Activated CD4-positive, alpha-beta memory T cell treated with anti-CD3 and anti-CD28 coated beads for 36 hours (primary cell): Measurements from ENCODE around the gene CDC42BPA. TPM values are rescaled to one million over a fixed set of nuclear protein-coding genes. Genes with fewer than 3 reads are reported as not detected.
"Not testable (repeated sequence)": the region's sequence is repeated elsewhere in the genome, so short reads cannot be mapped to it uniquely, and the experiment has no call there.

Experiments used
- CTCF ChIA-PET: fragments of 350-600 bp; sonication (Branson Sonifier 250); formaldehyde crosslinking; loops from one replicate; lab custom pipeline; 2021; ENCODE audit warnings: antibody characterized with exemption, inconsistent platforms; lab: Charles Lee
- POLR2A ChIA-PET: fragments of 350-600 bp; sonication (Branson Sonifier 250); formaldehyde crosslinking; loops from one replicate; lab custom pipeline; 2021; ENCODE audit warnings: antibody characterized with exemption; lab: Charles Lee
- DNase-seq: peaks from one replicate; pipeline ENCODE4 v3.0.0-alpha.2; 2020
- H3K27ac Mint-ChIP-seq: one replicate; pipeline ENCODE4 v1.8.0; 2021; ENCODE audit warnings: mixed read lengths
- H3K27me3 Mint-ChIP-seq: one replicate; pipeline ENCODE4 v1.8.0; 2021; ENCODE audit warnings: mixed read lengths
- H3K36me3 Mint-ChIP-seq: one replicate; pipeline ENCODE4 v1.8.0; 2021; ENCODE audit warnings: mixed read lengths
- H3K4me1 Mint-ChIP-seq: one replicate; pipeline ENCODE4 v1.8.0; 2021; ENCODE audit warnings: low read depth, mixed read lengths
- H3K4me3 Mint-ChIP-seq: one replicate; pipeline ENCODE4 v1.8.0; 2021; ENCODE audit warnings: mild to moderate bottlenecking, mixed read lengths
- H3K9me3 Mint-ChIP-seq: one replicate; pipeline ENCODE4 v1.8.0; 2021; ENCODE audit warnings: mixed read lengths
- intact Hi-C: fragments of 100-400 bp; cut with micrococcal nuclease; formaldehyde crosslinking; loops from one replicate; pipeline ENCODE4 v1.15.1; 2023
- total RNA-seq, 2 experiments: library from RNA; stranded (reverse); gene quantifications; one replicate each; pipeline ENCODE4 v1.2.3, GENCODE V29; 2021

CDC42BPA gene
- total RNA-seq, 2 experiments from 2014 or later, result 2.1 to 3.1 TPM

- Mint-ChIP-seq H3K9me3 (no peaks in the 10 kb centered on the region), H3K27ac (no peak overlapping the region), H3K36me3 (no peaks in the 10 kb centered on the region), H3K27me3 (no peaks in the 10 kb centered on the region), H3K4me1 (no peaks in the 10 kb centered on the region), H3K4me3 (no peak overlapping the region)
- no peak for DNase-seq
- CTCF ChIA-PET, result no interaction called here
- POLR2A ChIA-PET, result no interaction called here
- intact Hi-C loops, result no loop called here
Observed at GRCh38 chr1:227124473-227124872, 193.8 kb downstream of the CDC42BPA start.

DNA sequence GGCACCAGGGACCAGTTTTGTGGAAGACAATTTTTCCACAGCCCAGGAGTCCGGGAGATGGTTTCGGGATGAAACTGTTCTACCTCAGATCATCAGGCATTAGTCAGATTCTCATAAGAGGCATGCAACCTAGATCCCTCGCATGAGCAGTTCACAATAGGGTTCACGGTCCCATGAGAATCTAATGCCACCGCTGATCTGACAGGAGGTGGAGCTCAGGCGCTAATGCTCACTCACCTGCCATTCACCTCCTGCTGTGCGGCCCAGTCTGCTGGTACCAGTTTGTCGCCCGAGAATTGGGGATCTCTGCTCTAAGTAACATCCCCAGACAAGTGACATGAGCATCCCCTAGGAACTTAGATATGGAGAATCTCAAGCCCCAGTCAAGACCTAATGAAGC is 197.5 kb downstream of the CDC42BPA start:
- no peaks in the 10 kb centered on the region for H3K36me3 Mint-ChIP-seq
- H3K4me1 Mint-ChIP-seq, result no peaks in the 10 kb centered on the region
- H3K27ac Mint-ChIP-seq, result no peak overlapping the region
- H3K27me3 Mint-ChIP-seq, result peaks cover 3% of the 10 kb centered on the region
- ChIA-PET POLR2A (no interaction called here), CTCF (no interaction called here)
- no peak for DNase-seq
- intact Hi-C loops, result no loop called here
- no peaks in the 10 kb centered on the region for H3K9me3 Mint-ChIP-seq
- H3K4me3 Mint-ChIP-seq, result no peak overlapping the region

DNA sequence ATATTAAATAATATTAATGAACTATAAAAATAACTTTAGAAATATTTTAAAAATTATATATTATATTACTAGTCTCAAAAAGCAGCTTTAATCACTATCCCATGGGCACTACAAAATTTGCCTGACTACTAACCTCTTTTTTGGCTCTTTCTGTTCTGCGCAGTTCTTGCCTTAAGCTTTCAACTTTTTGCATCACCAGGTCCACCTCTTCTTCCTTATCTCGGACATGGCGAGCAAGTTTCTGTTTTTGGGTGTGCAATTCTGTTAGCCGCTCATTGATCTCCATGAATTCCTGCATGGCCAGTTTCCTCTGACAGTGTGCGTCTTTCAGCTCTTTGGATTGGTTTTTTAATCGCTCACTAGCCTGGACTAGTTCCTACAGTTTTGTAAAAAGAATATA is 205.8 kb downstream of the CDC42BPA start:
- CTCF ChIA-PET, result interaction anchor here (0.7 to 1.6 kb wide), 3 partner anchors 19 to 639 kb away, joined by 3 read pairs; no protein-coding TSS in a partner anchor

GRCh38 chr1:227111782-227112181 is 206.5 kb downstream of the CDC42BPA start:
- peaks cover 25% of the 10 kb centered on the region for H3K27me3 Mint-ChIP-seq
- no peak overlapping the region for H3K27ac Mint-ChIP-seq

More for the DNA sequence above, 205.8 kb downstream of the CDC42BPA start:
- Mint-ChIP-seq H3K27ac (no peak overlapping the region), H3K4me1 (no peaks in the 10 kb centered on the region), H3K4me3 (no peak overlapping the region), H3K9me3 (no peaks in the 10 kb centered on the region), H3K27me3 (peaks cover 23% of the 10 kb centered on the region), H3K36me3 (no peaks in the 10 kb centered on the region)
- POLR2A ChIA-PET, result no interaction called here
- DNase-seq, result no peak
- intact Hi-C loops, result no loop called here

DNA sequence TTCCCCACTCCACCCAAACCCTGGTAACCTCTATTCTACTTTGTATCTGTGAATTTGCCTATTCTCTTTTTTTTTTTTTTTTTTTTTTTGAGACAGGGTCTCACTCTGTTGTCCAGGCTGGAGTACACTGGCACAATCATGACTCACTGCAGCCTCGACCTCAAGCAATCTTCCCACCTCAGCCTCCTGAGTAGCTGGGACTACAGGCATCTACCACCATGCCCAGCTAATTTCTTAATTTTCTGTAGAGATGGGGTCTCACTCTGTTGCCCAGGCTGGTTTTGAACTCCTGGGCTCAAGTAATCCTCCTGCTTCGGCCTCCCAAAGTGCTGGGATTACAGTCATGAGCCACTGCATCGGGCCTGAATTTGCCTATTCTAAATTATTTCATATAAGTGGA is 213.0 kb downstream of the CDC42BPA start:
- POLR2A ChIA-PET, DNase-seq, H3K4me1 Mint-ChIP-seq, H3K36me3 Mint-ChIP-seq, H3K4me3 Mint-ChIP-seq, CTCF ChIA-PET, H3K9me3 Mint-ChIP-seq, H3K27ac Mint-ChIP-seq: not testable (repeated sequence)
- intact Hi-C loops, result loop anchor here (10.0 kb wide), 1 partner anchor 60 kb away; no protein-coding TSS in a partner anchor
- H3K27me3 Mint-ChIP-seq, result peaks cover 14% of the 10 kb centered on the region

More at GRCh38 chr1:227111782-227112181, 206.5 kb downstream of the CDC42BPA start:
- intact Hi-C loops, result no loop called here
- ChIA-PET CTCF (interaction anchor here (1.4 to 1.6 kb wide), 2 partner anchors 18 to 200 kb away, joined by 3 read pairs; no protein-coding TSS in a partner anchor), POLR2A (no interaction called here)
- H3K36me3 Mint-ChIP-seq, result no peaks in the 10 kb centered on the region
- no peaks in the 10 kb centered on the region for H3K9me3 Mint-ChIP-seq
- no peak for DNase-seq
- no peaks in the 10 kb centered on the region for H3K4me1 Mint-ChIP-seq
- no peak overlapping the region for H3K4me3 Mint-ChIP-seq

GRCh38 chr1:227102056-227102455 is 216.2 kb downstream of the CDC42BPA start:
- H3K27me3 Mint-ChIP-seq, result peaks cover 8% of the 10 kb centered on the region
- intact Hi-C loops, result loop anchor here (10.0 kb wide), 1 partner anchor 57 kb away; no protein-coding TSS in a partner anchor
- ChIA-PET POLR2A (no interaction called here), CTCF (no interaction called here)
- no peak overlapping the region for H3K4me3 Mint-ChIP-seq
- H3K9me3 Mint-ChIP-seq, result no peaks in the 10 kb centered on the region
- no peaks in the 10 kb centered on the region for H3K36me3 Mint-ChIP-seq
- no peak overlapping the region for H3K27ac Mint-ChIP-seq
- no peaks in the 10 kb centered on the region for H3K4me1 Mint-ChIP-seq
- no peak for DNase-seq

DNA sequence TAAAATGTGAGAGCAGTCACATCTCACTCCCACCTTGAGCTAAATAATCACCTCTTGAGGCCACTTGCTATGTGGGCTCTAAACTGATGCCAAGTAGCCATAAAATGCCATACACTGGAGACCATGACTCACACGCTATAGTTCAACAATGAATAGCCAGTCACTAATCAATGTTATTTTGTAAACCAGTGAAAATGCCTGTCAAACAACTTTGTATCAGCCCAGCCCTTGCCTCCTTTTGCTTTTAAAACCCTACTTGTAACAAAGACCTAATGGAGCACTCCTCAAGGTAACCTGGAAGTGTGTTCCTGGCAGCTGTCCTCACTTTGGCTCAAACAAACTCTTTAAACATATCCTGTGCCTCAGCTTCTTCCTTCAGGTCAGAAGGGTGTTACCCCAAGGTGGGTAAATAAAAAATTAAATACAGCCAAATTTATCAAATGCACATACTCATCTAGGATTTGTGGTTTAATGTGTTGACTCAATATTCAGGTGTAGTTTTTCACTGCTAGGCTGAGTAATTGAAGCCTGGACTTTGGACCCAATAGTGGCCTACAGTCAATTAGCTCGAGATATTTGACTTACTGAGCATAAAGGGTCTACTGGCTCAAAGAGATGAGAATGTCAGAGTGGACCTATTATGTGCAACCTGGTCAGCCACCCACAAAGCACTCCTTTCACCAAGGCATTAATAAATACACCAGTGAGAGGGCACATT is 223.9 kb downstream of the CDC42BPA start:
- H3K27me3 Mint-ChIP-seq, result no peaks in the 10 kb centered on the region
- DNase-seq, result no peak
- CTCF ChIA-PET, result interaction anchor here (0.9 kb wide), 1 partner anchor 18 kb away, joined by 3 read pairs; no protein-coding TSS in a partner anchor
- H3K4me3 Mint-ChIP-seq, result no peak overlapping the region
- H3K36me3 Mint-ChIP-seq, result no peaks in the 10 kb centered on the region
- intact Hi-C loops, result no loop called here
- no peak overlapping the region for H3K27ac Mint-ChIP-seq
- no peaks in the 10 kb centered on the region for H3K9me3 Mint-ChIP-seq
- no peaks in the 10 kb centered on the region for H3K4me1 Mint-ChIP-seq
- POLR2A ChIA-PET, result no interaction called here

GRCh38 chr1:227093309-227093708 is 225.0 kb downstream of the CDC42BPA start:
- POLR2A ChIA-PET, result no interaction called here
- no peak overlapping the region for H3K4me3 Mint-ChIP-seq
- no peaks in the 10 kb centered on the region for H3K36me3 Mint-ChIP-seq
- H3K9me3 Mint-ChIP-seq, result no peaks in the 10 kb centered on the region
- DNase-seq, result no peak
- CTCF ChIA-PET, result interaction anchor here (0.9 kb wide), 1 partner anchor 19 kb away, joined by 3 read pairs; no protein-coding TSS in a partner anchor
- H3K27me3 Mint-ChIP-seq, result no peaks in the 10 kb centered on the region
- H3K27ac Mint-ChIP-seq, result no peak overlapping the region
- H3K4me1 Mint-ChIP-seq, result no peaks in the 10 kb centered on the region
- intact Hi-C loops, result no loop called here

GRCh38 chr1:227092069-227092468 is 226.2 kb downstream of the CDC42BPA start:
- no peak overlapping the region for H3K4me3 Mint-ChIP-seq
- no peaks in the 10 kb centered on the region for H3K9me3 Mint-ChIP-seq
- POLR2A ChIA-PET, result no interaction called here
- no peaks in the 10 kb centered on the region for H3K4me1 Mint-ChIP-seq
- DNase-seq, result no peak
- intact Hi-C loops, result no loop called here
- H3K36me3 Mint-ChIP-seq, result no peaks in the 10 kb centered on the region
- H3K27ac Mint-ChIP-seq, result no peak overlapping the region
- CTCF ChIA-PET, result interaction anchor here (0.6 kb wide), 1 partner anchor 266 kb away, joined by 4 read pairs; no protein-coding TSS in a partner anchor
- peaks cover 1% of the 10 kb centered on the region for H3K27me3 Mint-ChIP-seq

DNA sequence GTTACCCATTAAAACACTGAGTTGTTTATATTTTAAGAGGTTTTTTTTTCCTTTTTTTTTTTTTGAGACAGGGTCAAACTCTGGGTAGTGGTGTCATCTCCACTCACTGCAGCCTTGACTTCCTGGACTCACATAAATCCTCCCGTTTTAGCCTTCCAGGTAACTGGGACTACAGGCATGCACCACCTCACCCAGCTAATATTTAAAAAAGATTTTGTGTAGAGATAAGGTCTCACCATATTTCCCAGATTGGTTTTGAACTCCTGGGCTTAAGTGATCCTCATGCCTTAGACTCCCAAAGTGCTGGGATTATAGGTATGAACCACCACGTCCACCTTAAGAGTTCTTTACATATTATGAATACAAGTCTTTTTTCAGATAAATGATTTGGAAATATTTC is 231.7 kb downstream of the CDC42BPA start:
- Mint-ChIP-seq H3K4me1 (no peaks in the 10 kb centered on the region), H3K9me3 (peaks cover 14% of the 10 kb centered on the region), H3K4me3 (no peak overlapping the region), H3K27me3 (peaks cover 7% of the 10 kb centered on the region), H3K27ac (no peak overlapping the region), H3K36me3 (no peaks in the 10 kb centered on the region)
- CTCF ChIA-PET, result no interaction called here
- no peak for DNase-seq
- POLR2A ChIA-PET, result no interaction called here
- intact Hi-C loops, result no loop called here

DNA sequence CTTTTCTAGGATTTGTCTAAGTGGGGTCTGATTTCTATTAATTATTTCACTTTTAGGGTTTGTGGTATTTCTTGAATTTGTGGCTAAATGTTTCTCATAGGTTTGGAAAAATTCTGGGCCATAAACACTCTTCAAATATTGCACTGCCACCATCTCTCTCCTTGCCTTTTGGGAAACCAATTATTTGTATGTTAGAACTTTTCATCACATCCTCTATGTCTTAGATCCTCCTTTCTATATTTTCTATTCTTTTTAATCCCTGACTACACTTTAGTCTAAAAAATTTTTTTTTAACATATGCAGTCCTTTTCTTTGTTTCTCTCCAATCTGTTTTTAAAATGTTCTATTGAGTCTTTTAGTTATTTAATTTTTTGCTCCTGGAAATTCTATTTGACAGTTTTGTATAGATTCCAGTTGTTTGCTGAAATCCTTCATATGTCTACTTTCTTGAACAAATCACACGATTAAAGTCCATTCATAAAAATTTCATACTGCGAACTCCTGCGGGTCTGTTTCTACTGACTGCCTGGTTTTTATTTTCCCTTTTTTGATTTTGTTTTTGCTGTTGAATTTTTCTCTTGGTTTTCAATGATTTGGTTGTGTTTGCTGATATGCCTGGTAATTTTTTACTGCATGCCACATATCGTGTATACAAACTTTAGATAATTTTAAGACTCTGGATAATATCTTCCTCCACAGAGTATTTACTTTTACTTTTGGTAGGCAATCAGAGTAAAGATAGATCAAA is 235.1 kb downstream of the CDC42BPA start:
- no peak overlapping the region for H3K27ac Mint-ChIP-seq
- intact Hi-C loops, result no loop called here
- POLR2A ChIA-PET, result no interaction called here
- H3K27me3 Mint-ChIP-seq, result peaks cover 9% of the 10 kb centered on the region
- no peaks in the 10 kb centered on the region for H3K36me3 Mint-ChIP-seq
- CTCF ChIA-PET, result no interaction called here
- no peaks in the 10 kb centered on the region for H3K4me1 Mint-ChIP-seq
- no peak for DNase-seq
- no peak overlapping the region for H3K4me3 Mint-ChIP-seq
- peaks cover 14% of the 10 kb centered on the region for H3K9me3 Mint-ChIP-seq

DNA sequence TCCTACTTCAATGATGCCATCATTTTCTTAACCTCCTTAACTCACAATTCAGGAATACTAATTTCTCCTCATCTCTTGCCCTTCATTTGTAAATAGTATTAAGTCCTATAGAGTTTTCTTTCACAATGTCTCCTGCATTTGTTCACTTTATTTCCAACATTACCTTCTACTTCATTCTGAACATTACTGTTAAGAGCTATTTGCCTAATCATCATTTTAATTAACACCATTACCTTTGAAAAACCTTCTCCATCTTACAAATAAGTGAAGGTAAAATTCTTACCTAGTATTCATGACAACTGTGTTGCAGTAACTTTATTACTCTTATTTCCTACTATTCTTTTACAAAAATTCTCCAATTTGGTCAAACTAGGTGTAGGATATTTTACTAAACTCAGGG is 240.5 kb downstream of the CDC42BPA start:
- Mint-ChIP-seq H3K4me3 (no peak overlapping the region), H3K27me3 (peaks cover 9% of the 10 kb centered on the region), H3K9me3 (peaks cover 2% of the 10 kb centered on the region), H3K27ac (no peak overlapping the region), H3K36me3 (no peaks in the 10 kb centered on the region), H3K4me1 (peaks cover 4% of the 10 kb centered on the region)
- POLR2A ChIA-PET, result interaction anchor here (0.6 kb wide), 2 partner anchors 326 to 337 kb away, joined by 3 read pairs; no protein-coding TSS in a partner anchor
- intact Hi-C loops, result no loop called here
- DNase-seq, result no peak
- CTCF ChIA-PET, result no interaction called here
